GM21723 (cell line): ENCODE results near the gene B4GALNT4.
"Not testable (repeated sequence)": the region's sequence is repeated elsewhere in the genome, so short reads cannot be mapped to it uniquely, and the experiment has no call there.

Experiments
- ATAC-seq: cut with Tn5 transposase; IDR thresholded peaks from one replicate; pipeline ENCODE4 v1.9.1; 2021; ENCODE audit warnings: mild to moderate bottlenecking, moderate library complexity; ENCODE audit not compliant: unreplicated experiment

Gene B4GALNT4

GRCh38 chr11:405954-406795 lies 36.9 kb downstream of the B4GALNT4 start:
- no peak for ATAC-seq

GRCh38 chr11:406796-407650 lies 37.7 kb downstream of the B4GALNT4 start:
- ATAC-seq: peak; percentile 52

- ATAC-seq: no peak
These were observed 38.4 kb downstream of the B4GALNT4 start for GRCh38 chr11:407651-408123.

GRCh38 chr11:408154-409007 lies 39.1 kb downstream of the B4GALNT4 start:
- ATAC-seq: no peak

- no peak for ATAC-seq
These were observed 39.8 kb downstream of the B4GALNT4 start for GRCh38 chr11:409008-409599.

- ATAC-seq: no peak
These were observed 40.5 kb downstream of the B4GALNT4 start for GRCh38 chr11:409600-410483.

GRCh38 chr11:410711-411110 lies 41.4 kb downstream of the B4GALNT4 start:
- not testable (repeated sequence) for ATAC-seq

GRCh38 chr11:411520-411919 lies 42.2 kb downstream of the B4GALNT4 start:
- not testable (repeated sequence) for ATAC-seq

GRCh38 chr11:412641-413119 lies 43.4 kb downstream of the B4GALNT4 start:
- no peak for ATAC-seq

GRCh38 chr11:413120-414081 lies 44.1 kb downstream of the B4GALNT4 start:
- ATAC-seq: no peak

- no peak for ATAC-seq
These were observed 45.1 kb downstream of the B4GALNT4 start for GRCh38 chr11:414318-414857.

- no peak for ATAC-seq
These were observed 46.3 kb downstream of the B4GALNT4 start for GRCh38 chr11:415640-416041.

GRCh38 chr11:416051-416756 lies 46.9 kb downstream of the B4GALNT4 start:
- ATAC-seq: no peak

GRCh38 chr11:416757-417621 lies 47.7 kb downstream of the B4GALNT4 start:
- ATAC-seq: no peak

GRCh38 chr11:417652-418342 lies 48.5 kb downstream of the B4GALNT4 start:
- ATAC-seq: no peak
